GM10847 (cell line): ENCODE results near the gene PBX3.

ENCODE experiments used
- POLR2A ChIP-seq: IDR thresholded peaks from 2 replicates; pipeline ENCODE4 v1.6.1; 2011; ENCODE audit not compliant: insufficient read length; ENCODE audit errors: extremely low read depth

Gene PBX3

DNA sequence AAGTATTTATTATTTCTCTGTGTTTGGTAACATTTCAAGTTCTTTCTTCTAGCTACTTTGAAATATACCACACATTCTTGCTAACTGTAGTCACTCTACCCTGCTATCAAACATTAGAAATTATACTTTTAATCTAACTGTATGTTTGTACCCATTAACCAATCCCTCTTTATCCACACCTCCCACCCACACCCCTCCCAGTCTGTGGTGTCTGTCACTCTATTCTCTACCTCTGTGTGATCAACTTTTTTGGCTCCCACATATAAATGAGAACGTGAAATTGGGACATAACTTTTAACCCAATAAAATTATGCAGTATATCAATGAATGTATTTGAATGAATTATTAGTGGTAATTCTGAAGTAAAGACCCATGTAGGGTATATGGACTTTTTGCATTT is 79.7 kb downstream of the PBX3 start:
- TF ChIP-seq POLR2A, result no peak

DNA sequence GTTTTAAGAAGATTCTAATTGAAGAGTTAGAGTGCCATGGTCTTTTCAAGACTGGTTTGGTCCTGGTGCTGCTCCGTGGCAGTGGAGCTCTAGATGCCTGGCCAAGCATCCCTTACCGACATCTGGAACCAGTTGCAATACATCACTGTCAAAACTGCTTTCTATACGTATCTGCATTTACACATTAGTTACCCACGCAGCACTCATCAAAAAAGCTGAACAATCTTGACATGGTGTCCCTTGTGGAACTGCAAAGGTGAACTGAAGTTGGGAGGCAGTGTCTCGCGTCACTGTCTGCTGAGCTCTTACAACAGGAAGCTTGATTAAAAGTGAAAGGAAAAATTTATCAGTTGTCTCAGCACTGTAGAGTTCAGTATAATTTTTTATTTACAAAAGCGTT is 82.6 kb downstream of the PBX3 start:
- TF ChIP-seq POLR2A, result no peak

DNA sequence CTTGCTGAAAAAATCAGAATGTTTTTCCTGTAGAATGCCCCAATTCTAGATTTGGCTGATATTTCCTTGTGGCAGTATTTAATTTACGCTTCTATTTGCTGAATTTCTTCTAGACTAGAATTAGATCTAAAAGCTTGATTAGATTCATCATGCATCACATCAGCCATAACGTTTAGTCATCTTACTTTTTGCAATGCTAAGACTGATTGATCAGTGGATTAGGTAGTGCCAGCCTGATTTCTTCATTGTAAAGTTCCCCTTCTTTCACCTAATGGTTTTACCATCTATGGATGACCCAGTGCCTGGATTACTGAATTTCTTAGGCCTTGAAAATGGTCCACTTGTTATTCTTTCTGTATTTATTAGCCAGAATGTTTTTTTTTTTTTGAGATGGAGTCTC is 83.9 kb downstream of the PBX3 start:
- TF ChIP-seq POLR2A, result no peak

DNA sequence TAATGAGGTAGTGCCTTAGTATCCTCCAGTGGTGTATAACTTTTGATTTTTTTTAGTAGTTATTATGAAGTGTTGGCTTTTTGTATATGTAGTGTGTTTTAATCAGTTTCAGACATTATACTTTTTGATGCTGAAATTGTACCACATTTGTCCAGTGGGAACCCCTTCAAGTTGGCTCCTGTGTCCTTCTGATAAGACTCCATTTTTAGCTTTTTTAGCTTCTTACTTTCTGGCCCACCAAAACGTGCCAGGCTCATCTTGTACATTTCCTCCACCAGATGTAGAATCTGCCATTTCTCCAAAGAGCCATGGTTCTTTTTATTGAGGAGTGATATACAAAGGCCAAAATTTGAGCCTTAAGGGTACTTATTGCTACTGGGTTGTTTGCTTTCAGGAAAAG is 84.4 kb downstream of the PBX3 start:
- TF ChIP-seq POLR2A, result no peak

DNA sequence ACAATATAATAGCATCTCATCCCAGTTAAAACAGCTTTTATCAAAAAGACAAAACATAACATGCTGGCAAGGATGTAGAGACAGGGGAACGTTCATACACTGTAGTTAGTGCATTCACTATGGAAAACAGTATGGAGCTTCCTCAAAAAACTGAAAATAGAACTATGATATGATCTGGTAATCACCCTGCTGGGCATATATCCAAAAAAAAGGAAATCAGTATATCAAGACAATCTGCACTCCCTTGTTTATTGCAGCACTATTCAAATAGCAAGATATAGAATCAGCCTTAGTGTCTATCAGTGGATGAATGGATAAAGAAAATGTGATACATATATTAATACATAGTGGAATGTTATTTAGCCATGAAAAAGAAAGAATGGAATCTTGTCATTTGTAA is 88.5 kb downstream of the PBX3 start:
- no peak for TF ChIP-seq POLR2A

DNA sequence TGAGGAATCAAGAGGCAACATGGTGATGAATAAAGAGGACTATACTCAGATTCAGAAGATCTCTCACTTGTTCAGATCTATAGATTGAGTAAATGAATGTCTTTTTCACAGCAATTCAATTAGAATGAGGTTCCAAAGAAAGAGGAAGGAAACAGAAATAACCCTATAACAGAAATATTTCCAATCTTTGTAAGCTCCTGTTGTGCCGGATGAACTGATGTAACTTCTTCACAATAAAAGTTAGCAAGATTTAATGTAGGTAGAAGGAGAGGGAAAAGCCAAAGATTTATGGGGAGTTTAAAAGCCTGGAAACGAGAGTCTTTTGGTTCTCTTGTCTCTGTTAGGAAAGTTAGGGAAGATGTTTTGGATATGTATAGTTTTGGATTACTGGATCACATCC is 92.1 kb downstream of the PBX3 start:
- no peak for TF ChIP-seq POLR2A

DNA sequence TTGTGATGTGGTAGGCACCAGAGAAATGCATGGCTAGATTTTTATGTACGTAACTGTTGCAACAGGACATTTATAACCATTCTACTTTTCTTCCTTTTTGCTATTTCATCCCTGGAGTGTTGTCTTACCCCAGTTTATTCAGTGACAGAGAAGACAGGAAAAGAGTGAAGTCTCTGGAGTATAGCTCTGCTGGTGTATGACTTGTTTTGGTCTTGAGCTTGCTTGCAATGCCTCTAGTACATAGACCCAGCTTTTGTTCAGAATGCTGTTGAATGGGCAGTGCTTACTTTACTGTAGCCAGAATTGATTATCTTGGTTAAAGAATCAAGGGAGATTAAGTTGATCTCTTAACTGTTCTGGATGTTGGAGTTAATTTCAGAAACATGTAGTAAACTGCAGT is 94.3 kb downstream of the PBX3 start:
- TF ChIP-seq POLR2A, result no peak

DNA sequence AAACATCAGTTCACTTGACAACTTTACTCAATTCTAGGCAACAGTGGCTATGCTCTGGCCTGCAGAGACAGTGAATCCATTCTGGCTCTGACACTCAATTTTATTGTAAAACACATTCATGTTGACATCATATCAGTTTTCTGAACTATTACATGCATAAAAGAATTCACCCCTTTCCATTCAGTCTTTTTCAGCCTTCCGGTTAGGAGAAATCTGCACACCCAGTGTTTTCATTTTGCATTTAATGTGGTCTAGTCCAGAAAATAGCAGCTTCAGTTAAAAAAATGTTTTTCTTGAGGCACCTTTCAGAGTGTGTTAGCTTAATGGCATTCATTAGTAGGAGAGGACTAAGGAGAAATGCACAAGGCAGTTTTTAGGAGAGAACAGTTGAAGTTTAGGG is 95.1 kb downstream of the PBX3 start:
- no peak for TF ChIP-seq POLR2A

DNA sequence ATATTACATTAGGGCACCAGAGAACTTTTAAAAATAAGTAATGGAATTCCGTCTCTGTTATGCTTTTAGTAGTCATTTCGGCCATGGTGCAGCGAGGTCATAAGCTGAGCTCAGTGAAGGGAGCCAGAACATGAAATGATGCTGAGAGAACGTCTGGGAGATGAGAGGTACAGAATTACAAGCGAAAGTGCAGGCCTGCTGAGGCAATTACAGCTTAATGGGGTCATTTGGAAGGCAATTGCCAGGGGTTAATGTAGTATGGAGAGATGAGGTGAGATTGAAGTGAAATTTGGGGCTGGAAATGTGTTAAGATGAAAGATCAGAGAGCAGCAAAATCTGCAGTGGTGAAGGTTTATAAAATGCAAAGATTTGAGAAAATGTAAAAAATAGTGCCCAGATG is 96.5 kb downstream of the PBX3 start:
- TF ChIP-seq POLR2A, result no peak

DNA sequence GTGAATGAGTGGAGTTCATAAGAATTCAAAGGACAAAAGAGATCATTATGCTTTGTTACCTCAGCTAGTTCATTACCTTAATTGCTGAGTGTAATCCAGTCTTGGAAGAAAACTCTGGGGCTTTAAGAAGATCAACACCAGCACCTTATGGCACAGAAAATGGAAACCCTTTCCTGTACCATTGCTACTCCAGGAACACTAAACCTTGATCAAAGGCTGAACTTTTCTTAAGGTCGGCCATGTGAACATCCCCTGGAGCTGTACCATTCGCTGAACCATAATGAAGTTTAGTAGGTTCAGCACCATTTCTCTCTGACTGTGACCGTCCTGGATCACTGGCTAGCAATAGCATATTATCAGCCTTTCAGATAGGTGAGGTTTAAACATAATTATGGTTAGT is 97.4 kb downstream of the PBX3 start:
- TF ChIP-seq POLR2A, result no peak

DNA sequence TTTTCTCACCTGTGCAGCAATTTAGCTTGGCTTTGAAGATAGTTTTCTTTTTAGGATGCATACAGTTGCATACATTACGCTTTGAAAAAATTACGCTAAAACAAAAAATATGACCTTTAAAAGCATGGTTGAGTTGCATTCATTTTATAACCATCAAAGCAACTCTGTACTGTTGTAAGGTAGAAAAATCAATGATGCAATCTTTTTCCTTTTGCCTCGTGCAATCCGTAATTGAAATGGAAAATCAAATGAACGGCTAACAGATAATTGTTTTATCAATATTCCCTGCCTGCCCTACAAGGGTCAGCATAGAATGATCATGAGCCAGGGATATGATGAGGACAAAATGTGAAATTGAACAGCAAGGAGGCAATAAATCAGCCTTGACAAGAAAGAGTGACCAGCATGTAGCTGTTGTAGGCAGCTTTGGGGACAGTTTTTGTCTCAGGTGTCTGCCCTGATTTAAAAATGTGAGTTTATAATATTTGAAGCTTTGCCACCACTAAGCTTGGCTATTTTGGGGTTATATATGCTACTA is 98.2 kb downstream of the PBX3 start:
- no peak for TF ChIP-seq POLR2A

DNA sequence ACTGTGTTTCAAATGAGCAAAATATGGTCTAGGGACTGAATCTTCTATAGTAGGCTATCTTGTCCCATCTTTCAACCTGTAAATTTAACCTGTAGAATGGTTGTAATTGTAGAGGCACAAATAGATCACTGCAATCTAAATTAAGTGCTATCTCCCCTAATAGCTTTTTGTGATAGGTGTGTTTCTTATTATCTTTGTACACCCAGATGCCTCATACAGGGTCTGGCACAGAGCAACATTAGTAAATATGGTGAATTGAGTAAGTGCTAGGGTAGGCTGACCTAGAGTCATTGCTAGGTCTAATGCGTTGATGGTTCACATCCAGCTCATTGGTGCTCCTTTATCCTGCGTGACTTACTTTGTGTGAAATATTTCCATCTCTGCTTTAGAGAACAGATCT is 100.6 kb downstream of the PBX3 start:
- TF ChIP-seq POLR2A, result no peak

DNA sequence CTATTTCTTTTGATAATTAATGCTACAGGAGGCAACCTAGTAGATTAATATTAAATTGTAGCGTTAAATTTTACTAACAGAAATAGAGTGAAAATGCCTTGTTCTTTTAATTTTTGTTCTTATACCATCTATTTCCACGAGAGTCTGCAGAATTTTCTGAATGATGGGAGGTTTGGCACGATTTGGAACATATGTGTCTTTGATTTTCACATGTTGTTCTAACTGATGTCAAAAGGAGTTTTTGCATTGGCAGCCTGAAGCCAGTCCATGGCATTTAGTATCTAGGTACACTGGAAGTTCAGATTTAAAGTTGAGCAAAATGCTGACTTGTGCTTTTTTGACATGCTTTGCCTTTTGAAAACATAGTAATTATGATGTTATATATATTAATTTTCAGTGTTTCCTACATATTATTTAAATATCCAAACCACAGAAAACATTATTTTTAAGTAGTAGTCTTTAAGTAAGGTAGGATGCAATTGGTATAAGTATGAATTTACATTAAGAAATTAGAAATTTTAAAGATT is 103.0 kb downstream of the PBX3 start:
- no peak for TF ChIP-seq POLR2A

DNA sequence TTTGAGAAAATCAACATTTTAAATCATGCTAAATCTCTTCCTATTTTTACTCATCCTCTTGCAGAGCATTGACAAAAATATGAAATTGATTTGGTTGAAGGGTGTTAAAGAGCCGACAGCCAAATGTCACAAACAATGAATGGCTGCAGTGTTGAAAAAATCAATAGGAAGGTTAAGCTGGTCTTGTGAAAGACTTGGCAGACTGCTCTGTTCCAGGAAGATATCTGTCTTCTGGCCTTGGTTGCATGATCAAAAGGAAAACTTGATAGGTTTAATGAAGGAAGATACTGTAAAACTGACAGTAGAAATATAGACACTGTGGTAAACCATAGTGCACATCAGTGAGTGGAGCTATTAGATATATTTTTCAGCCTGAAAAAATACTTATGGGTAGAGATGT is 103.6 kb downstream of the PBX3 start:
- TF ChIP-seq POLR2A, result no peak

DNA sequence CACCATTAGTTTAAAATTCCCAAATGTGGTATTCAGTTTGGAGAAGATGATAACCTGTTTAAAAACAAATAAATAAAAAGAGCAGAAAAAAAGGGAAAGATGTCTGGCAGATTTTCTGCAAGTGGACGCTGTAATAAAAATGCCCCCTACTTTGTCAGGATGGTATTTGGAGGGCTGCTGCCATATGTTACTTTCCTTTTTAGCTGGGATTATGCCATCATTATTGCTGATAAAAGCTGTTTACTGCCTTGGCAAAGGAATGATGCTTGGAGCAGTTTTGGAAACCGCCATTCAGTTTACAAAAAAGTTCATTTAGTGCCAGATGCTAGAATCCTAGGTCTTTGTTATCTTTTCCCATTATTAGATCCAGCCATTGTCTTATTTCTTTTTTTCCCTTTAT is 104.8 kb downstream of the PBX3 start:
- TF ChIP-seq POLR2A, result no peak

DNA sequence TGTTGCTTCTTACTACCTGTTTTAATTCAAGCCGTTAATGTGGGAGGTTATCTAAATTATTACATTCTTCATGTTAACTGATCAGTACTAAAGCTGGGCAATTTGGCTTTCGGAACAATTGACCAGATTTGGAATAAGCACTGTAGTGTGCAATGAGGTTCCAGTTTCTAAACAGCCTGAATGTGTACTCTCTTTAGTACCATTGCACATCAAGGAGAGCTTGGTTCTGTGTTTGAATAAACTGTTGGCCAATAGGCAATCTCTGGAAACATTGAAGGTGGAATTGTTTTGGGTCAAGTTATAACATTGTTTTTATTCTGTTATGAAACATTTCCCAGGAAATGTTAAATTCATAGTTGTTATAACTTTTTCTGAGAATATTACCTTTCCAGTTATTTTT is 105.2 kb downstream of the PBX3 start:
- no peak for TF ChIP-seq POLR2A

DNA sequence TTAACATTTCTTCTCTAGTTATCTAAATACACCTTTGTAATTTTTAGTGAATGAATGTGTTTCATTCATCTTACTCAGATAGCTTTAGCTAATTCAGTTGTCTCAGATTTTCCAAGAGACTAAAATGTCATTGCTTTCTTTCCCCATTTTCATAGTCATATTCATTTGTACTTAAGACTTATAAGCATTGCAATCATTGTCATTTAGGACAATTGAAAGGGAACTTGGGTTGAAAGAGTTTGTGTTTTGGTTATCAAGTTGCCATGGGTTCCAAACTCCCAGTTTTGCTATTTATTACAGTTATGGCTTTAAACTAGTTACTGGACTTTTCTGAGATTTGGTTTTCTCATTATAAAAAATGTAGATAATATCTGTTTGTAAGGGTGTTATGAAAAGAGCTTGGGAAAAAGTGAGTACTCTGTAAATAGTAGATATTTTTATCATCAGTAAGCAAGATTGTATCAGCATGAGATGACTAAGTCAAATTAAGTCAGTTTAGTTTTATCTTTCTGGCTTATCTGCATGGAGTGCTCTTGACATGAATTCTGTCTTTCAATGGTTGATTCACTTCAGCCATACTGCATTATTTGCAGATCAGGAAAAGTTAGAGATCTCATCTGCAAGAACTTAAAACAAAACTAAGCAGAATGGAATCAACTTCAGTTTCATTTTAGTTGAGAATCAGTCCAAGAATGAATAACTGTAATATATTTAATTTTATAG is 107.5 kb downstream of the PBX3 start:
- no peak for TF ChIP-seq POLR2A
